ENCODE results near the gene RTN4R. TPM values are rescaled to one million over a fixed set of nuclear protein-coding genes. Genes with fewer than 3 reads are reported as not detected.

Gene RTN4R
- total and polyA plus RNA-seq, 9 of the 15 experiments (the other 6 are each of a cell fraction or from before 2014, with no cell fraction given) = 0.04 to 2.8 (median 1.4) TPM; not detected in 3

GRCh38 chr22:20194681-20195593 is 73.2 kb downstream of the RTN4R start (continued):
- TF ChIP-seq, protein P1, sequence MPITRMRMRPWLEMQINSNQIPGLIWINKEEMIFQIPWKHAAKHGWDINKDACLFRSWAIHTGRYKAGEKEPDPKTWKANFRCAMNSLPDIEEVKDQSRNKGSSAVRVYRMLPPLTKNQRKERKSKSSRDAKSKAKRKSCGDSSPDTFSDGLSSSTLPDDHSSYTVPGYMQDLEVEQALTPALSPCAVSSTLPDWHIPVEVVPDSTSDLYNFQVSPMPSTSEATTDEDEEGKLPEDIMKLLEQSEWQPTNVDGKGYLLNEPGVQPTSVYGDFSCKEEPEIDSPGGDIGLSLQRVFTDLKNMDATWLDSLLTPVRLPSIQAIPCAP (CRISPR knock-in tag; IDR thresholded peaks at IDR 0.05; ENCODE audit: borderline replicate concordance) = no peak
- no peak for TF ChIP-seq ZNF639 (CRISPR knock-in tag; conservative IDR thresholded peaks at IDR 0.05 in 1 of 2, IDR thresholded peaks at IDR 0.05 in 1 of 2)
- TF ChIP-seq, protein P2, sequence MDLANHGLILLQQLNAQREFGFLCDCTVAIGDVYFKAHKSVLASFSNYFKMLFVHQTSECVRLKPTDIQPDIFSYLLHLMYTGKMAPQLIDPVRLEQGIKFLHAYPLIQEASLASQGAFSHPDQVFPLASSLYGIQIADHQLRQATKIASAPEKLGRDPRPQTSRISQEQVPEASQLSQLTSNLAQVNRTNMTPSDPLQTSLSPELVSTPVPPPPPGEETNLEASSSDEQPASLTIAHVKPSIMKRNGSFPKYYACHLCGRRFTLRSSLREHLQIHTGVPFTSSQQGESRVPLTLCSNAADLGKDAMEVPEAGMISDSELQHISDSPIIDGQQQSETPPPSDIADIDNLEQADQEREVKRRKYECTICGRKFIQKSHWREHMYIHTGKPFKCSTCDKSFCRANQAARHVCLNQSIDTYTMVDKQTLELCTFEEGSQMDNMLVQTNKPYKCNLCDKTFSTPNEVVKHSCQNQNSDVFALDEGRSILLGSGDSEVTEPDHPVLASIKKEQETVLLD (IDR thresholded peaks at IDR 0.05) = no peak
- TF ChIP-seq MXI1 (IDR thresholded peaks at IDR 0.05; ENCODE audit: low read depth, low read length) = no peak
- no peak for TF ChIP-seq ZNF778 (CRISPR knock-in tag; IDR thresholded peaks at IDR 0.05)
- no peak for TF ChIP-seq CHD1 (IDR thresholded peaks at IDR 0.05; ENCODE audit: low read length)
- no peak for TF ChIP-seq CBX1 (IDR thresholded peaks at IDR 0.05; ENCODE audit: low read depth)
- TF ChIP-seq NCOR1 (IDR thresholded peaks at IDR 0.05) = no peak
- TF ChIP-seq BCOR (IDR thresholded peaks at IDR 0.05) = no peak
- TF ChIP-seq, protein P3, sequence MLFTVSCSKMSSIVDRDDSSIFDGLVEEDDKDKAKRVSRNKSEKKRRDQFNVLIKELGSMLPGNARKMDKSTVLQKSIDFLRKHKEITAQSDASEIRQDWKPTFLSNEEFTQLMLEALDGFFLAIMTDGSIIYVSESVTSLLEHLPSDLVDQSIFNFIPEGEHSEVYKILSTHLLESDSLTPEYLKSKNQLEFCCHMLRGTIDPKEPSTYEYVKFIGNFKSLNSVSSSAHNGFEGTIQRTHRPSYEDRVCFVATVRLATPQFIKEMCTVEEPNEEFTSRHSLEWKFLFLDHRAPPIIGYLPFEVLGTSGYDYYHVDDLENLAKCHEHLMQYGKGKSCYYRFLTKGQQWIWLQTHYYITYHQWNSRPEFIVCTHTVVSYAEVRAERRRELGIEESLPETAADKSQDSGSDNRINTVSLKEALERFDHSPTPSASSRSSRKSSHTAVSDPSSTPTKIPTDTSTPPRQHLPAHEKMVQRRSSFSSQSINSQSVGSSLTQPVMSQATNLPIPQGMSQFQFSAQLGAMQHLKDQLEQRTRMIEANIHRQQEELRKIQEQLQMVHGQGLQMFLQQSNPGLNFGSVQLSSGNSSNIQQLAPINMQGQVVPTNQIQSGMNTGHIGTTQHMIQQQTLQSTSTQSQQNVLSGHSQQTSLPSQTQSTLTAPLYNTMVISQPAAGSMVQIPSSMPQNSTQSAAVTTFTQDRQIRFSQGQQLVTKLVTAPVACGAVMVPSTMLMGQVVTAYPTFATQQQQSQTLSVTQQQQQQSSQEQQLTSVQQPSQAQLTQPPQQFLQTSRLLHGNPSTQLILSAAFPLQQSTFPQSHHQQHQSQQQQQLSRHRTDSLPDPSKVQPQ (CRISPR knock-in tag; IDR thresholded peaks at IDR 0.05; ENCODE audit: borderline replicate concordance) = no peak
- TF ChIP-seq PURB (CRISPR knock-in tag; IDR thresholded peaks at IDR 0.05; ENCODE audit: low read depth) = no peak
- TF ChIP-seq FIP1L1 (IDR thresholded peaks at IDR 0.05; ENCODE audit: low read depth, low read length, poor library complexity, severe bottlenecking) = no peak
- TF ChIP-seq ZNF76 (CRISPR knock-in tag; IDR thresholded peaks at IDR 0.05; ENCODE audit: borderline replicate concordance) = no peak
- no peak for TF ChIP-seq U2AF1 (optimal IDR thresholded peaks at IDR 0.05; ENCODE audit: low read depth, low read length)
- TF ChIP-seq, protein P4, sequence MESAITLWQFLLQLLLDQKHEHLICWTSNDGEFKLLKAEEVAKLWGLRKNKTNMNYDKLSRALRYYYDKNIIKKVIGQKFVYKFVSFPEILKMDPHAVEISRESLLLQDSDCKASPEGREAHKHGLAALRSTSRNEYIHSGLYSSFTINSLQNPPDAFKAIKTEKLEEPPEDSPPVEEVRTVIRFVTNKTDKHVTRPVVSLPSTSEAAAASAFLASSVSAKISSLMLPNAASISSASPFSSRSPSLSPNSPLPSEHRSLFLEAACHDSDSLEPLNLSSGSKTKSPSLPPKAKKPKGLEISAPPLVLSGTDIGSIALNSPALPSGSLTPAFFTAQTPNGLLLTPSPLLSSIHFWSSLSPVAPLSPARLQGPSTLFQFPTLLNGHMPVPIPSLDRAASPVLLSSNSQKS (CRISPR knock-in tag; IDR thresholded peaks at IDR 0.05) = no peak
- no peak for TF ChIP-seq MCM7 (IDR thresholded peaks at IDR 0.05)
- TF ChIP-seq SREBF2 (CRISPR knock-in tag; IDR thresholded peaks at IDR 0.05) = no peak

All from K562 (cell line).